ENCODE results near the gene DLG2. TPM values are rescaled to one million over a fixed set of nuclear protein-coding genes. Genes with fewer than 3 reads are reported as not detected.

Gene DLG2
- total RNA-seq, 4 donors from 2014 or later, result 0.18 to 8.3 (median 2.5) TPM

GRCh38 chr11:83924795-83925542 lies 1702.2 kb downstream of the DLG2 start:
- H3K27me3 ChIP-seq, result no peaks in the 10 kb centered on the region
- H3K4me1 ChIP-seq, result no peaks in the 10 kb centered on the region
- no peak overlapping the region for H3K4me3 ChIP-seq
- no peaks in the 10 kb centered on the region for H3K36me3 ChIP-seq
- no peak for DNase-seq
- no peaks in the 10 kb centered on the region for H3K9me3 ChIP-seq
- no peak overlapping the region for H3K27ac ChIP-seq
- TF ChIP-seq, protein P1, sequence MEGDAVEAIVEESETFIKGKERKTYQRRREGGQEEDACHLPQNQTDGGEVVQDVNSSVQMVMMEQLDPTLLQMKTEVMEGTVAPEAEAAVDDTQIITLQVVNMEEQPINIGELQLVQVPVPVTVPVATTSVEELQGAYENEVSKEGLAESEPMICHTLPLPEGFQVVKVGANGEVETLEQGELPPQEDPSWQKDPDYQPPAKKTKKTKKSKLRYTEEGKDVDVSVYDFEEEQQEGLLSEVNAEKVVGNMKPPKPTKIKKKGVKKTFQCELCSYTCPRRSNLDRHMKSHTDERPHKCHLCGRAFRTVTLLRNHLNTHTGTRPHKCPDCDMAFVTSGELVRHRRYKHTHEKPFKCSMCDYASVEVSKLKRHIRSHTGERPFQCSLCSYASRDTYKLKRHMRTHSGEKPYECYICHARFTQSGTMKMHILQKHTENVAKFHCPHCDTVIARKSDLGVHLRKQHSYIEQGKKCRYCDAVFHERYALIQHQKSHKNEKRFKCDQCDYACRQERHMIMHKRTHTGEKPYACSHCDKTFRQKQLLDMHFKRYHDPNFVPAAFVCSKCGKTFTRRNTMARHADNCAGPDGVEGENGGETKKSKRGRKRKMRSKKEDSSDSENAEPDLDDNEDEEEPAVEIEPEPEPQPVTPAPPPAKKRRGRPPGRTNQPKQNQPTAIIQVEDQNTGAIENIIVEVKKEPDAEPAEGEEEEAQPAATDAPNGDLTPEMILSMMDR (IDR thresholded peaks at IDR 0.05), result no peak
- no peak for TF ChIP-seq POLR2A (IDR thresholded peaks at IDR 0.05)

- DNase-seq, result no peak
- Histone ChIP-seq H3K36me3 (no peaks in the 10 kb centered on the region), H3K27ac (no peak overlapping the region), H3K4me3 (no peak overlapping the region), H3K9me3 (no peaks in the 10 kb centered on the region), H3K27me3 (no peaks in the 10 kb centered on the region), H3K4me1 (no peaks in the 10 kb centered on the region)
- TF ChIP-seq, protein P1 (IDR thresholded peaks at IDR 0.05), result no peak
- no peak for TF ChIP-seq POLR2A (IDR thresholded peaks at IDR 0.05)
Observed at GRCh38 chr11:83923961-83924360, 1703.2 kb downstream of the DLG2 start.

GRCh38 chr11:83922953-83923352 lies 1704.2 kb downstream of the DLG2 start:
- no peaks in the 10 kb centered on the region for H3K36me3 ChIP-seq
- no peaks in the 10 kb centered on the region for H3K27me3 ChIP-seq
- no peaks in the 10 kb centered on the region for H3K9me3 ChIP-seq
- no peak overlapping the region for H3K4me3 ChIP-seq
- TF ChIP-seq POLR2A (IDR thresholded peaks at IDR 0.05), result no peak
- H3K27ac ChIP-seq, result no peak overlapping the region
- no peaks in the 10 kb centered on the region for H3K4me1 ChIP-seq
- no peak for DNase-seq

DNA sequence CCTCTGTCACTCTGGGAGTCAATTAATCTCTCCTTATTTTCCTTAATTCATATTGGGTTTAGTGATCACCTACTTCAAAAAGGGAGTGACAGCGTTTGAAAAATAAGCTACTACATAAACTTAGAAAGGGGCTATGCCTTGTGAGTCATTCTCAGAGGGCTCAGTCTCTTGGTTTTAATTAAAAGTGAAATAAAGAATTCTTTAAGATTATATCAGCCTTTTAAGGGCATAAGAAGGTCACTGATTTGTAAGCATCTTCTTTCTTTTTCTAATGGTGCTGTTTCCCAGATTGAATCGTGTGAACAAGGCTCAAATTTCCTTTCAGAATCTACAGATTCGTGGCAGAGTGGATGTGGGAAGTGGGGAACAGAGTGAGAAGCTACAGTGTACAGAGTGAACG lies 1704.8 kb downstream of the DLG2 start:
- H3K9me3 ChIP-seq, result no peaks in the 10 kb centered on the region
- H3K36me3 ChIP-seq, result no peaks in the 10 kb centered on the region
- no peaks in the 10 kb centered on the region for H3K27me3 ChIP-seq
- no peak for TF ChIP-seq POLR2A (IDR thresholded peaks at IDR 0.05)
- TF ChIP-seq, protein P1 (IDR thresholded peaks at IDR 0.05), result no peak
- H3K4me1 ChIP-seq, result no peaks in the 10 kb centered on the region
- H3K27ac ChIP-seq, result no peak overlapping the region
- H3K4me3 ChIP-seq, result no peak overlapping the region
- no peak for DNase-seq

DNA sequence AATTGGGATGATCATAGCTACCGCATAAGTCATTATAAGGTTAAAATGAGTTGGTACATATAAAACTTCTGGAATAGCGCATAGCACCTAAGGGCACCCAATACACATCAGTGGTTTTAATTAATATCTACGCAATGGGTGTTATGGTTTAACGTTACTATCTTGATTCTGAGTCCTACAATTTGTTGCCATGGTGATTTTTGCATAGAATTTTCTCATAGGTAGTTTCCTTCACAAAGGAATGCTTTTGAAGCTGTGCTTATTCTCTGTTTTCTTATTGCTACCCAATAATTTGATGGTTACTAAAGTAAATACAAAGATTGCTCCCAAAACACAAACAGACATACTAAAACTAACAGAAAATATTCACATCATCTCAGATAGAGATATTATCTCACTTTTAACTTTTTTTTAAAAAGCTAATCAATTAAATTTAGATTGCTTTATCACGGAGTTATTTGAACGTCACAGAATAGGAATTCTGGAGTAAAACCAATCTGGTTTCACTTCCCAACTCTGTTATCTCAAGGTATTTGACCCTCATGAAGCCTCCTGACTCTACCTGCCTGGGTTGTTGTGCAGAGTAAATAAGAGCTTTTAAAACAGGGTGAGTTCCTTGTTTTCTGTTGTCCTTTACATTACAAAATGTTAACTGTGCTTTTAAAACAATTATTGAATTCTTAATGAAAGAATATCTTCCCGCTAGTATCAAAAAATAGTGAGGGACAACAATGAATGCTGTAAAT lies 1705.5 kb downstream of the DLG2 start:
- no peak for DNase-seq
- Histone ChIP-seq H3K4me1 (no peaks in the 10 kb centered on the region), H3K27ac (no peak overlapping the region), H3K9me3 (no peaks in the 10 kb centered on the region), H3K36me3 (no peaks in the 10 kb centered on the region), H3K27me3 (no peaks in the 10 kb centered on the region), H3K4me3 (no peak overlapping the region)
- no peak for TF ChIP-seq POLR2A (IDR thresholded peaks at IDR 0.05)
- TF ChIP-seq, protein P1 (IDR thresholded peaks at IDR 0.05), result no peak

- Histone ChIP-seq H3K4me3 (no peak overlapping the region), H3K36me3 (no peaks in the 10 kb centered on the region), H3K9me3 (no peaks in the 10 kb centered on the region), H3K27me3 (no peaks in the 10 kb centered on the region), H3K27ac (no peak overlapping the region), H3K4me1 (no peaks in the 10 kb centered on the region)
- TF ChIP-seq, protein P1 (IDR thresholded peaks at IDR 0.05), result no peak
- no peak for TF ChIP-seq POLR2A (IDR thresholded peaks at IDR 0.05)
- DNase-seq, result no peak
Observed at GRCh38 chr11:83918476-83918875, 1708.7 kb downstream of the DLG2 start.
